ENCODE results near the gene COQ4.

The COQ4 gene

GRCh38 chr9:128322404-128323211 lies at the start of gene COQ4, which contains the start of gene TRUB2:
Gene COQ4, plus strand, starts transcription at chr9:128322839. Its CDS starts 20 bp downstream, at chr9:128322859.
Gene TRUB2, minus strand, starts transcription at chr9:128322447. Its CDS starts 39 bp downstream, at chr9:128322408.
- DNase-seq (ENCODE audit: low spot score), result peak; percentile 94

DNA sequence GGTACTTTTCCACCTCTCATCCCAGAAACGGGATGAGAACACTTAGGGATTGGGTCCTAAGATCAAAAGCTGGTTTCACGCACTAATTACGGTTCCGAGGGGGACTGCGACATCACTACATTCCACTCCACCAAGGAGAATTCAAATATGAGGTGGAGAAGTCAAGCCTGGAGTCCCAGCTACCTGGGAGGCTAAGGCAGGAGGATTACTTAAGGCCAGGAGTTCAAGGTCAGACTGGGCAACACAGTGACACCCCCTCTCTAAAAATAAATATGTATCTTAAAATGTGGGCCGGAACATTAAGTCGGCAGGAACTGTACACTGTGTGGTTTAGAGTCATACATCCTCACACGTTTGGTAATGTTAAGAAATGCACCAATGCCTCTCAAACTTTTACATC lies 48.4 kb upstream of the COQ4 start:
- DNase-seq (ENCODE audit: low spot score), result no peak

- peak; percentile 29 for DNase-seq (ENCODE audit: low spot score)
Observed at GRCh38 chr9:128275198-128276007, 47.2 kb upstream of the COQ4 start, which contains the start of gene GOLGA2. Gene GOLGA2, minus strand, starts transcription at chr9:128276007. Its CDS starts 31 bp downstream, at chr9:128275976.

DNA sequence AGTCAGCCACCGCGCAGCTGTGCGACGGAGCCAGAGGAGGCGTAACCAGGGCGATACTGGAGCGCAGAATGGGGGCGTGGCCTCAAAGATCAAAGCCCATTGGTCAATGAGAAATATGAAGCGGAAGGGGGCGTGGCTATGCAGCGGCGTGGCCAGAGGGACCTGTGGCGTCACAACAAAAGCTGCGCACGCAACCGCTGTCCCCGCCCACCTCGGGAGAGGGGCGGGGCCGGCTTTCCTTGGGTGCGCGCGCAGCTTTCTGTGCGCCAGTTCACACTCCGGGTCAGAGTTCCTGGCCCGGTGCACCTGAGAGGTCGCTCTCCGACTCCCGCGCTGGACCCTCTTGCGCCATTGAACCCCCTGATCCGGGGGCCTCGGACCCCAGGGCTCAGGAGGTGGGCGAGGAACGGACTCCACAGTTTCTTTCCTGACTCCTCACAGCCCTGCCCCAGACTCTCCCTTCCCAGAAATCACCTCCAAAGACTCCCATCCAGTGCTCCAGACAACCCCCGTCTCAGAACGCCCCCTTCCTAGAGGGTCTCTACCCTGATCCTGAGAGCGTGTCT lies 46.5 kb upstream of the COQ4 start, which contains the start of gene SWI5:
Gene SWI5, plus strand, starts transcription at position 269 of the 566 bp plus-strand sequence.
- peak; percentile 98 for DNase-seq (ENCODE audit: low spot score)

- DNase-seq (ENCODE audit: low spot score), result peak; percentile 25
Observed at GRCh38 chr9:128276574-128277270, 45.9 kb upstream of the COQ4 start.

- DNase-seq (ENCODE audit: low spot score), result peak; percentile 75
Observed at GRCh38 chr9:128279088-128280073, 43.3 kb upstream of the COQ4 start.

- no peak for DNase-seq (ENCODE audit: low spot score)
Observed at GRCh38 chr9:128280084-128280622, 42.5 kb upstream of the COQ4 start.

GRCh38 chr9:128282500-128282899 lies 40.1 kb upstream of the COQ4 start:
- no peak for DNase-seq (ENCODE audit: low spot score)

GRCh38 chr9:128285033-128285784 lies 37.4 kb upstream of the COQ4 start:
- DNase-seq (ENCODE audit: low spot score), result no peak

- DNase-seq (ENCODE audit: low spot score), result no peak
Observed at GRCh38 chr9:128286440-128286839, 36.2 kb upstream of the COQ4 start.

DNA sequence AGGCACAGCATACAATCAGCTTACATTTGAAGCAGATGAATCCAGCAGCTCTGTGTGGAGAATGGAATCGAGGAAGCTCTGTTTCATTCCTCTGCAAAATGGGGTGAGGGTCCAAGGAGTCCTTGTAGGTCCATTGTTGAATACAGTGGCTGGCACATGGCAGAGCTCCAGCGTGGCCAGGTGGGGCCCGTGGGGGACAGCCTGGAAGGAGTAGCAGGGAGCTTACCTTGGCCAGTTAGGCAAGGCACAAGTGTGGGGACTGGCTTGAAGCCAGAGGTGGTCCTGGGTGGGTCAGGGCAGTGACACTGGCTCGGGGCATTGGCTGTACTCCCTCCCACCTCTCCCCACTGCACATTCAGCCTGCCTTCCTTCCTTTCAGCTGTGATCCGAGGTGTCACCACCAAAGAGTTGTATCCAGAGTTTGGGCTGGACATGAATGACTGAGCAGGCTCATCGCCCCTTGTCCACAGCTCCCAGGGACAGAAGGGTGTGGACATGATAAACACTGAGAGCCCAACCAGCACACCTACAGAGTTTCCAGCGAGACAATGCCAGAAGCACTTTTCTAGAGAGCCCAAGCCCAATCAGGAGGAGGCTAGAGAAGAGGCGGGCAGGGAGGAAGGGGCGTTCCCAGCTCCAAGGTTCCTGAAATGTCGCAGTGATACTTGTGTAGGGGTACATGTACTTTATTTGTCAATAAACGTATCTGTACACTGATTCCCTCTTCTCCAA lies 34.2 kb upstream of the COQ4 start:
- no peak for DNase-seq (ENCODE audit: low spot score)

GRCh38 chr9:128292009-128292408 lies 30.6 kb upstream of the COQ4 start:
- no peak for DNase-seq (ENCODE audit: low spot score)

- DNase-seq (ENCODE audit: low spot score), result no peak
Observed at GRCh38 chr9:128293091-128293490, 29.5 kb upstream of the COQ4 start.

DNA sequence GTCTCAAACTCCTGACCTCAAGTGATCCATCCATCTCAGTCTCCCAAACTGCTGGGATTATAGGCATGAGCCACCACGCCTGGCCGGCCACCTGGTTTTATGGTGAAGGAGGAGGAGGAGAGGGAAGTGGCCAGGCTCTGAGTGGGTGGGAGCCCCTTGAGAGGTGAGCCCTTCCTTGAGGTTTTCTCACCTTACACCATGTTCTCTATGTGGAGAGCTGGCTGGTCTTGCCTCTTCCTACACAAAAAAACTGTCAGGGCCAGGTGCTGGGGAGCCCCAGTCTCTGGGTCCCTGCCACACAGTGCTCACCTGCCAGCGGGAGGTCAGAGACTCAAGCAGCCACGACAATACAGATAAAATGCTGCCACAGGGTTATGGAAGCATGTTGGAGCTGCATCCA lies 28.5 kb upstream of the COQ4 start:
- no peak for DNase-seq (ENCODE audit: low spot score)

- no peak for DNase-seq (ENCODE audit: low spot score)
Observed at GRCh38 chr9:128296340-128297220, 26.1 kb upstream of the COQ4 start.

DNA sequence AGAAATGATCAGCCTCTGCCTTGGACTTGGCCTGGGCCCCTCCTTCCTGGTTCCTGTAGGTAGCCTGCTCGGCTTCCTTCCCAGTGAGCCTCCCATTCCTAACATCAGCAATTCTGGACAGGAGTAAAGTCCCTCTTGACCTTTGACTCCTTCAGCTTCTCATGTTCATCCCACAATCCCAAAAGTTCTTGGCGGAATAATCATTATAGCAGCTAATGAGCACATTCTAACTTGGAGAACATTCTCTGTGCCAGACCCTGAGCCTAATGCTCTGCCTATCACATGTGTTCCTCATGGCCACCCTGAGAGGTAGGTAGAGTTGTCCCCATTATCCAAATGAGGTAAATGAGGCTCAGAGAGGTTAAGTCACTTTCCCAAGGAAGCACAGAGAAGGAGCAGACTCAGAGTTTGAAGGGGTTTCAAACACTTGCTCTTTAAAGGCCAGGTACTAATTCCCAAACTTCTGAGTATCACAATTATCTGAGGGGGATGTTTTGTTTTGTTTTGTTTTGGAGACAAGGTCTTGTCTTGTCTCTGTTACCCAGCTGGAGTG lies 25.3 kb upstream of the COQ4 start:
- DNase-seq (ENCODE audit: low spot score), result no peak

Data from SW480 (cell line).